ENCODE data around the gene MDFI. TPM values are rescaled to one million over a fixed set of nuclear protein-coding genes. Genes with fewer than 3 reads are reported as not detected.

Gene MDFI
- total RNA-seq, 1 donor from 2014 or later = 61.2 TPM

DNA sequence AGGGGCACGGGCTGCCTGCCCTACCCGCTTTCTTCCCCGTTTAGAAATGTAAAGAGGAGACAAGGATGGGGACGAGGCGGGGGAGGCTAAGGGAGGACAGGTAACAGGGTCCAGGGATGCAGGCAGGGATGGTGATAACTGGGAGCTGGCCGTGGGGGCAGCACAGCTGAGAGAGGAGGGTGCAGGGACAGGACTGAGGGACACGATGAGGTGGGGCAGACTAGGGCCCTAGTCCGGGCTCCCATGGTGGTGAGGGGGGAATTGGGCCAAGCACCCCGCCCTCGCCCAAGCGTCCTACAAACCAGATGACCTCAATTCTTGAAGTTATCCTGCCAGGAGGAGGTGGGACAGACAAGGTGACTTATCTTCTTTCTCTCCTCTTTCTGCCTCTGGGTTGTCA, 44.4 kb upstream of the MDFI start:
- DNase-seq (ENCODE audit: low read depth) = no peak
- TF ChIP-seq, protein P1, sequence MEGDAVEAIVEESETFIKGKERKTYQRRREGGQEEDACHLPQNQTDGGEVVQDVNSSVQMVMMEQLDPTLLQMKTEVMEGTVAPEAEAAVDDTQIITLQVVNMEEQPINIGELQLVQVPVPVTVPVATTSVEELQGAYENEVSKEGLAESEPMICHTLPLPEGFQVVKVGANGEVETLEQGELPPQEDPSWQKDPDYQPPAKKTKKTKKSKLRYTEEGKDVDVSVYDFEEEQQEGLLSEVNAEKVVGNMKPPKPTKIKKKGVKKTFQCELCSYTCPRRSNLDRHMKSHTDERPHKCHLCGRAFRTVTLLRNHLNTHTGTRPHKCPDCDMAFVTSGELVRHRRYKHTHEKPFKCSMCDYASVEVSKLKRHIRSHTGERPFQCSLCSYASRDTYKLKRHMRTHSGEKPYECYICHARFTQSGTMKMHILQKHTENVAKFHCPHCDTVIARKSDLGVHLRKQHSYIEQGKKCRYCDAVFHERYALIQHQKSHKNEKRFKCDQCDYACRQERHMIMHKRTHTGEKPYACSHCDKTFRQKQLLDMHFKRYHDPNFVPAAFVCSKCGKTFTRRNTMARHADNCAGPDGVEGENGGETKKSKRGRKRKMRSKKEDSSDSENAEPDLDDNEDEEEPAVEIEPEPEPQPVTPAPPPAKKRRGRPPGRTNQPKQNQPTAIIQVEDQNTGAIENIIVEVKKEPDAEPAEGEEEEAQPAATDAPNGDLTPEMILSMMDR (conservative IDR thresholded peaks at IDR 0.05; ENCODE audit: low read depth, low read length) = no peak
- no peak overlapping the region for H3K4me3 ChIP-seq (ENCODE audit: low read depth, low read length)

DNA sequence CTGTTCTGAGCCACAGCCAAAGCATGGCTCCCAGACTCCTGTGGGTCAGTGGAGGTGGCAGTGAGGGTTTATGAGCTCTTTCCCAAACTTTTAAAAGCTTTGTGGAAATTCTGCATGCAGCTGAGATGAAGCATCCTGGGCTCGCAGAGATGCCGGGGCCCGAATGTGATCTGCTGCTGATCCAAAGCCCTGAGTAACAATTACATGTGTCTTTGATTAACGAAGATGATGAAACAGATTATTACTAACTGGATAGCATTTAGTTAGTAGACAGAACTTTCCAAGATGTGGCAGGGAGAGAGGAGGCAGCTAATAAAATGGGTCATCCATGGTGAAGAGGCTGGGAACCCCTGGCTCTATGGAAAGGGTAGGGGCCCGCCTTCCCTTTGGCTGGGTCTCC, 43.9 kb upstream of the MDFI start:
- DNase-seq (ENCODE audit: low read depth) = no peak
- TF ChIP-seq, protein P1 (conservative IDR thresholded peaks at IDR 0.05; ENCODE audit: low read depth, low read length) = no peak
- no peak overlapping the region for H3K4me3 ChIP-seq (ENCODE audit: low read depth, low read length)

DNA sequence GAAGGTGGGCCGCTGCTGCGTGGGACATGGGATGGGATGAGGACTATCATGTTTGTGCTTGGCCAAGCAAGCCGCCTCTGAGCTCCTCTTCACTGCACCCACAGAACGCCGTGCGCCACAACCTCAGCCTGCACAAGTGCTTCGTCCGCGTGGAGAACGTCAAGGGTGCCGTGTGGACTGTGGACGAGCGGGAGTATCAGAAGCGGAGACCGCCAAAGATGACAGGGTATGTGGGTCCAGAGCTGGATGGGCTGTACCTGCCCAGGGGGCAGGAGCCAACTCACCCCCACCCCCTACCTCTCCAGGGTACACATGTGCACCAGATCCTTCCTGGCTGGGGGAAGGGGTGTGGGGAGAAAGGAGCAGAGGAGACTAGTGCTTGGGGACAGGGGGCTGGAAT, 43.5 kb upstream of the MDFI start:
- no peak overlapping the region for H3K4me3 ChIP-seq (ENCODE audit: low read depth, low read length)
- TF ChIP-seq, protein P1 (conservative IDR thresholded peaks at IDR 0.05; ENCODE audit: low read depth, low read length) = no peak
- no peak for DNase-seq (ENCODE audit: low read depth)

DNA sequence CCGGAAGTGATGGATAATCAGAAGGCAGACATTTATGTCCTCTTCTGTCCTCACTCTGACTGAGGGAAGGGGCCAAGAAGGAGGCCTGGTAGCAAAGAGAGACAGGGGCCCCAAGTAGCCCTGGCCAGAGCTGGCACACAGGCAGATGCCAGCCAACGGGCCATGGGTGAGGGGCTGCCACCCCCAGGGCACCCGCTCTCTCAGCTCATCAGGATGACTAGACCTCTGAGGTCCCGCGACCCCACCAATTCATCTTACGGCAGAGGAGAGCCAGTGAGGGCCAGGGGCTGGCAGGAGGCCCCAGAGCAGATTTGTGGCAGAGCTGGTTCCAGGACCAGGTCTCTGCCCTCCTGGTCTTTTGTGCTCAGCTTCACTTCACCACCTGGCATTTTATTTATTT, 43.1 kb upstream of the MDFI start:
- no peak for DNase-seq (ENCODE audit: low read depth)
- no peak overlapping the region for H3K4me3 ChIP-seq (ENCODE audit: low read depth, low read length)
- TF ChIP-seq, protein P1 (conservative IDR thresholded peaks at IDR 0.05; ENCODE audit: low read depth, low read length) = no peak

DNA sequence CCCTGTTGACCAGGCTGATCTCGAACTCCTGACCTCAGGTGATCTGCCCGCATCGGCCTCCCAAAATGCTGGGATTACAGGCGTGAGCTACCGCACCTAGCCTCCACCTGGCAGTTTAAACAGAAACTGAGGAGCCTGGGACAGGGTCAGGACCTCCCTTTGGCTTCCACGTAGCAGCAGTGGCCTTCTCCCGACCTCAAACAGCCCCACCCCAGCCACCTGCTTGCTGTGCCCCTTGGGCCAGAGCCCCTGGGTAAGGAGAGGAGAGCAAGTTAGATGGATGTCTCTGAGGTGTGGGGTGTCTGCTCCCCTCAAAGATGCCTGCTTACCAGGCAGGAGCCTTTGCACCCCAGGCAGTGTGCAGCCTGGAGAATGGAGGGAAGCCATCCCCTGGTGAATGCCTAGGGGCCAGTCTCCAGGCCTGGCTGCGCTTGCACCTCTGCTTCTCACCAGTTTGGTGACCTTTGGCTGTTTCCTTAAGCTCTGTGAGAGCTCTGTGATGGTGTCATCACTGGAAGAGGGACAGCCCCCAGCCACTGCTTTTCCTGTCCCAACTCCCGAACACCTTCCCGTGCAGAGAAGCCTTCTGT, 42.1 kb upstream of the MDFI start:
- no peak for DNase-seq (ENCODE audit: low read depth)
- H3K4me3 ChIP-seq (ENCODE audit: low read depth, low read length) = no peak overlapping the region
- TF ChIP-seq, protein P1 (conservative IDR thresholded peaks at IDR 0.05; ENCODE audit: low read depth, low read length) = no peak

DNA sequence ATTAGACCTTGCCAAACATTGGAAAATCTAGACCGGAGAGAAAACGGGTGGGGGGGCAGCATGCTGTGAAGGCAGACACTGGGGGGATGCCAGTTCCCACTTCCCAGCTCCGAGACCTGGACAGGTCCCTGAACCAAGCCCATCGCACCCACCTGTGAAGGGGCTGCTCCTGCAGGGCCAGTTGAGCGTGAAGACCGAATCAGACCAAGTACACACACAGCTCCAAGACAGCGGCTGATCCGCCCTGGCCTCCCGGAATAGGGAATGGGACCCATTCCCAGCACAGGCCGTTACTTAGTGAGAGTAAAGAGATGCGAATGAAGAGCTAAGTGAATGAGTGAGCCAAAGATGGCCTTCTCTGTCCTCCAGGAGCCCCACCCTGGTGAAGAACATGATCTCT, 41.5 kb upstream of the MDFI start:
- TF ChIP-seq, protein P1 (conservative IDR thresholded peaks at IDR 0.05; ENCODE audit: low read depth, low read length) = no peak

DNA sequence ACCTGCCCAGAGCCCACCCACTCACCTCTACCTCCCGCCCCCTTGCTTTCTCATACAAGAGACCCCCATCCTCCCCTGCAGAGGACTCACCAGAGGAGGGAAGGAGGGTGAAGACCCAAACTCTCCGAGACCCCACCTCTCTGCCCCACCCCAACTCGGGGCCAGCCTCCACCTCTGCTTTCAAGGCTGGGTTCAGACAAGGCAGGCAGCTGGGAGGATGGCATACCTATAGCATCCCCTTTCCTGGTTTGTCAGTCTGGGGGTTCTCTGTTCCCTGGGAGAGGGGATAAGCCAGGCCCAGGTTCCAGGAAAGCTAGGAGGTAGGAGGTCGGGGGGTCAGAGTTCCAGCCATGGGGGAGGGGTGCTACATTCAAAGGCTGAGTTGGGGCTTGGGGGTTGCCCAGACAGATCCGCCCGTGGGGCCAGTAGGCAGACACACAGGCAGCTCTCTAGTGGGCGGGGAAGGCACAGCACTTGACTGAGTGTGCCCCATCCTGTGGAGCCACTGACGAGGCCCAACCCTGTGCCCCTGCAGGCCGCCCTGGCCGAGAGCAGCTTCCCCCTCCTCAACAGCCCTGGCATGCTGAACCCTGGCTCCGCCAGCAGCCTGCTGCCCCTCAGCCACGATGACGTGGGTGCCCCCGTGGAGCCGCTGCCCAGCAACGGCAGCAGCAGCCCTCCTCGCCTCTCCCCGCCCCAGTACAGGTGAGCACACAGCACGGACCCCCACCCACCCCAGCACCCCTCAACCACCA, 40.8 kb upstream of the MDFI start:
- TF ChIP-seq, protein P1 (conservative IDR thresholded peaks at IDR 0.05; ENCODE audit: low read depth, low read length) = no peak
- DNase-seq (ENCODE audit: low read depth) = no peak
- no peak overlapping the region for H3K4me3 ChIP-seq (ENCODE audit: low read depth, low read length)

More for the DNA sequence above, 41.5 kb upstream of the MDFI start:
- no peak overlapping the region for H3K4me3 ChIP-seq (ENCODE audit: low read depth, low read length)
- DNase-seq (ENCODE audit: low read depth) = no peak
